Transverse colon (tissue), 4 donors: ENCODE data around the gene PRAC1. TPM values are rescaled to one million over a fixed set of nuclear protein-coding genes. Genes with fewer than 3 reads are reported as not detected.

Experiments used
- DNase-seq: peaks from one replicate; pipeline ENCODE4 v3.0.0-alpha.2; 2019
- H3K27ac ChIP-seq, 4 donors: fragments of 200-600 bp; sonication (generic); 2 replicates each; pipeline ENCODE4 v1.5.1; 2016 to 2018; ENCODE audit warnings: inconsistent platforms in 4 of 4
- H3K27me3 ChIP-seq: fragments of 200-600 bp; sonication (generic); 2 replicates; pipeline ENCODE4 v1.5.1; 2017; ENCODE audit warnings: inconsistent platforms
- H3K36me3 ChIP-seq, 4 donors: fragments of 200-600 bp; sonication (generic); 2 replicates each; pipeline ENCODE4 v1.5.1; 2017 to 2019; ENCODE audit warnings: inconsistent platforms in 4 of 4
- H3K4me1 ChIP-seq, 4 donors: fragments of 200-600 bp; sonication (generic); 2 replicates each; pipeline ENCODE4 v1.5.1; 2017 to 2020; ENCODE audit warnings: inconsistent platforms in 4 of 4
- H3K4me3 ChIP-seq, 4 donors: fragments of 200-600 bp; sonication (generic); 1 replicate in 1 of 4; 2 replicates in 3 of 4; pipeline versions ENCODE4 v1.5.1 to v1.6.1; 2017 to 2019; ENCODE audit warnings: inconsistent platforms in 4 of 4
- H3K9me3 ChIP-seq, 2 donors: fragments of 200-600 bp; sonication (generic); 2 replicates each; pipeline ENCODE4 v1.5.1; 2017 to 2019; ENCODE audit warnings: inconsistent platforms in 2 of 2
- CTCF ChIP-seq, 5 experiments: fragments of 200-600 bp in 3 of 5; fragments of 450-650 bp in 2 of 5; sonication (generic) in 3 of 5; IDR thresholded peaks; 1 replicate in 2 of 5; 2 replicates in 3 of 5; pipeline ENCODE4 v1.5.1; 2016 to 2017; ENCODE audit warnings: antibody characterized with exemption in 5 of 5, inconsistent platforms in 3 of 5, mild to moderate bottlenecking in 2 of 5, moderate library complexity in 1 of 5
- EP300 ChIP-seq: sonication (generic); formaldehyde crosslinking; IDR thresholded peaks from one replicate; pipeline ENCODE4 v1.6.1; 2017; ENCODE audit warnings: antibody characterized with exemption, low read depth
- POLR2A ChIP-seq: fragments of 450-650 bp; IDR thresholded peaks from one replicate; pipeline ENCODE4 v1.6.1; 2016; ENCODE audit warnings: antibody characterized with exemption, mild to moderate bottlenecking, moderate library complexity
- POLR2AphosphoS5 ChIP-seq, 3 donors: sonication (generic); formaldehyde crosslinking; IDR thresholded peaks; one replicate each; pipeline ENCODE4 v1.6.1; 2016; ENCODE audit warnings: antibody characterized with exemption in 3 of 3
- WGBS, 2 donors: methylation state at CpG; one replicate each; pipeline ENCODE4 v1.1.5; 2018; ENCODE audit warnings: low coverage in 1 of 2; 5-methylcytosine and 5-hydroxymethylcytosine counted together
- in situ Hi-C, 4 donors: fragments of 200-750 bp; cut with MboI; loops; one replicate each; pipeline versions ENCODE4 v1.15.0 to v1.15.1; 2017; ENCODE audit warnings: low sequenced_read_pairs in 3 of 4, low pct_ligation_motif_present in 1 of 4, low pct_unique_long_range_greater_than_20kb in 1 of 4
- intact Hi-C: fragments of 100-400 bp; cut with DNase I; formaldehyde crosslinking; loops from one replicate; pipeline ENCODE4 v1.15.1; 2023; ENCODE audit warnings: low total_unique reads
- total RNA-seq, 4 donors: library from RNA; depleted of rRNA; stranded (reverse); fragments of >200 nt; gene quantifications; one replicate each; pipeline ENCODE4 v1.1.0, GENCODE V29; 2016

Gene PRAC1
- total RNA-seq, 4 donors from 2014 or later = 4.4 TPM; not detected in 3

DNA sequence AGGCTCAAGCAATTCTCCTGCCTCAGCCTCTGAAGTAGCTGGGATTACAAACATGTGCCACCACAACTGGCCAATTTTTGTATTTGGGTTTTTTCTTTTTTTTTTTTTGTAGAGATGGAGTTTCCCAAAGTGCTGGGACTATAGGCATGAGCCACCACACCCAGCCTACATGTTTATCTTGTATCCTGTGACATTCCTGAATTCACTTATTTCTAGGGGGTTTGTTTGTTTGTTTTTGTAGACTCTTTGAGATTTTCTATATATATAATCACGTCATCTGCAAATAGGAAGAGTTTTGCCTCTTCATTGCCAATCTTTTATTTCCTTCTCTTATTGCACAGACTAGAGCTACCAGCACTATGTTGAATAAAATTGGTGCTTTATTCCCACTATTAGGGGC is 29.1 kb downstream of the PRAC1 start:
- WGBS, 2 donors = 36 to 64% methylated on average over 1 of the region's 1 CpG
- no peaks in the 10 kb centered on the region for H3K4me1 ChIP-seq
- no peaks in the 10 kb centered on the region for H3K9me3 ChIP-seq
- intact Hi-C loops = no loop called here
- DNase-seq = no peak
- H3K36me3 ChIP-seq = no peaks in the 10 kb centered on the region
- peaks cover 30% of the 10 kb centered on the region for H3K27me3 ChIP-seq
- no peak overlapping the region for H3K4me3 ChIP-seq
- TF ChIP-seq POLR2AphosphoS5 (IDR thresholded peaks at IDR 0.05) (no peak), POLR2A (no peak), EP300 (no peak), CTCF (IDR thresholded peaks at IDR 0.05) (no peak)
- H3K27ac ChIP-seq = no peak overlapping the region
- in situ Hi-C loops = loop anchor here in 2 of 4 donors (25.0 kb wide), 2 partner anchors 94 to 344 kb away; no protein-coding TSS in a partner anchor

DNA sequence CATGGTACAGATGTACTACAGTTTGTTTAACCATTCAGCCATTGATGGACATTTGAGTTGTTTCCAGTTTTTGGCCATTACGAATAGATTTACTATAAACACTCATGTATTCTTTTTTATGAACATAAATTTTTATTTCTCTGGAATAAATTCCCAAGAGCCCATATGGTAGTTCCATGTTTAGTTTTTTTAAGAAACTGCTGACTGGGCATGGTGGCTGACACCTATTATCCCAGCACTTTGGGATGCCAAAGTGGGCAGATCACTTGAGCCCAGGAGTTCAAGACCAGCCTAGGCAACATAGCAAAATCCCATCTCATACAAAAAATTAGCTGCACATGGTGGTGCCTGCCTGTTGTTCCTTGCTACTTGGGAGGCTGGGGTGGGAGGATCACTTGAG is 30.3 kb downstream of the PRAC1 start:
- DNase-seq = no peak
- in situ Hi-C loops (loop anchor here in 2 of 4 donors (25.0 kb wide), 2 partner anchors 95 to 345 kb away; no protein-coding TSS in a partner anchor), intact Hi-C loops (no loop called here)
- 87 to 88% methylated on average over 1 of the region's 1 CpG for WGBS, 2 donors
- Histone ChIP-seq H3K27ac (no peak overlapping the region), H3K36me3 (no peaks in the 10 kb centered on the region), H3K4me1 (no peaks in the 10 kb centered on the region), H3K9me3 (no peaks in the 10 kb centered on the region), H3K4me3 (no peak overlapping the region), H3K27me3 (peaks cover 22% of the 10 kb centered on the region)
- TF ChIP-seq EP300 (no peak), CTCF (IDR thresholded peaks at IDR 0.05) (no peak), POLR2A (no peak), POLR2AphosphoS5 (IDR thresholded peaks at IDR 0.05) (no peak)

GRCh38 chr17:48690655-48691054 is 31.7 kb downstream of the PRAC1 start:
- H3K4me1 ChIP-seq = no peaks in the 10 kb centered on the region
- no peak overlapping the region for H3K4me3 ChIP-seq
- H3K9me3 ChIP-seq = no peaks in the 10 kb centered on the region
- no peak for DNase-seq
- WGBS, 2 donors = 89 to 96% methylated on average over 3 to 5 of the region's 5 CpGs
- intact Hi-C loops = no loop called here
- in situ Hi-C loops = loop anchor here in 2 of 4 donors (25.0 kb wide), 2 partner anchors 97 to 347 kb away; no protein-coding TSS in a partner anchor
- H3K27ac ChIP-seq = no peak overlapping the region
- peaks cover 15% of the 10 kb centered on the region for H3K27me3 ChIP-seq
- TF ChIP-seq POLR2AphosphoS5 (IDR thresholded peaks at IDR 0.05) (no peak), POLR2A (no peak), EP300 (no peak), CTCF (IDR thresholded peaks at IDR 0.05) (no peak)
- no peaks in the 10 kb centered on the region for H3K36me3 ChIP-seq

- in situ Hi-C loops = loop anchor here in 3 of 4 donors (10.0 to 25.0 kb wide), 3 partner anchors 103 to 356 kb away; no protein-coding TSS in a partner anchor
- WGBS, 2 donors = 67 to 76% methylated on average over 1 of the region's 1 CpG
- intact Hi-C loops = no loop called here
- no peaks in the 10 kb centered on the region for H3K36me3 ChIP-seq
- peaks cover 12% of the 10 kb centered on the region for H3K27me3 ChIP-seq
- no peak overlapping the region for H3K27ac ChIP-seq
- peaks cover 0 to 6% (median 3%) of the 10 kb centered on the region in 4 donors for H3K4me1 ChIP-seq
- no peak overlapping the region for H3K4me3 ChIP-seq
- no peak for DNase-seq
- H3K9me3 ChIP-seq = no peaks in the 10 kb centered on the region
- TF ChIP-seq CTCF (IDR thresholded peaks at IDR 0.05) (no peak), POLR2AphosphoS5 (IDR thresholded peaks at IDR 0.05) (no peak), EP300 (no peak), POLR2A (no peak)
These were observed 40.7 kb downstream of the PRAC1 start for GRCh38 chr17:48681609-48682008.
